Mesendoderm (in vitro differentiated cells): ENCODE measurements around the gene SPOCK3.

Experiments used
- DNase-seq: peaks from one replicate; pipeline ENCODE4 v3.0.0; 2013
- H2AK5ac ChIP-seq: 2 replicates; pipeline ENCODE4 v1.6.1; 2013; ENCODE audit warnings: low read length, inconsistent platforms
- H2BK120ac ChIP-seq: 2 replicates; pipeline ENCODE4 v1.6.1; 2013; ENCODE audit warnings: low read depth, mild to moderate bottlenecking, low read length, moderate library complexity, mixed read lengths
- H2BK15ac ChIP-seq: replicated peaks from 2 replicates; pipeline ENCODE4 v1.6.1; 2013; ENCODE audit warnings: low read depth, mild to moderate bottlenecking, moderate library complexity
- H2BK5ac ChIP-seq: 2 replicates; pipeline ENCODE4 v1.6.1; 2013; ENCODE audit warnings: low read length, inconsistent platforms
- H3K18ac ChIP-seq: 2 replicates; pipeline ENCODE4 v1.6.1; 2013; ENCODE audit warnings: mild to moderate bottlenecking, low read length, mixed read lengths
- H3K23ac ChIP-seq: one replicate; pipeline ENCODE4 v1.6.1; 2013; ENCODE audit warnings: low read length
- H3K27ac ChIP-seq: 2 replicates; pipeline ENCODE4 v1.5.1; 2013; ENCODE audit warnings: low read depth, mild to moderate bottlenecking, inconsistent platforms, low read length, moderate library complexity
- H3K27me3 ChIP-seq: 2 replicates; pipeline ENCODE4 v1.6.1; 2013; ENCODE audit warnings: low read length, control low read depth, mild to moderate bottlenecking, inconsistent platforms; ENCODE audit not compliant: insufficient read depth, poor library complexity
- H3K36me3 ChIP-seq: 2 replicates; pipeline ENCODE4 v1.6.1; 2013; ENCODE audit warnings: low read length, inconsistent platforms; ENCODE audit not compliant: control insufficient read depth, insufficient read depth
- H3K4ac ChIP-seq: one replicate; pipeline ENCODE4 v1.6.1; 2013; ENCODE audit warnings: low read depth, mild to moderate bottlenecking, low read length, moderate library complexity
- H3K4me1 ChIP-seq: 2 replicates; pipeline ENCODE4 v1.6.1; 2013; ENCODE audit warnings: low read depth, low read length, inconsistent platforms; ENCODE audit not compliant: control insufficient read depth
- H3K4me2 ChIP-seq: 2 replicates; pipeline ENCODE4 v1.6.1; 2013; ENCODE audit warnings: low read length
- H3K4me3 ChIP-seq: 2 replicates; pipeline ENCODE4 v1.5.1; 2013; ENCODE audit warnings: mild to moderate bottlenecking, low read length
- H3K56ac ChIP-seq: one replicate; pipeline ENCODE4 v1.6.1; 2013; ENCODE audit warnings: low read length
- H3K79me1 ChIP-seq: 2 replicates; pipeline ENCODE4 v1.6.1; 2013; ENCODE audit warnings: low read length, inconsistent platforms
- H3K79me2 ChIP-seq: 2 replicates; pipeline ENCODE4 v1.6.1; 2013; ENCODE audit warnings: mild to moderate bottlenecking, low read length; ENCODE audit not compliant: control insufficient read depth, insufficient read depth
- H3K9ac ChIP-seq: 2 replicates; pipeline ENCODE4 v1.6.1; 2013; ENCODE audit warnings: low read length, inconsistent platforms
- H4K5ac ChIP-seq: one replicate; pipeline ENCODE4 v1.6.1; 2013; ENCODE audit warnings: low read length
- H4K8ac ChIP-seq: one replicate; pipeline ENCODE4 v1.6.1; 2013; ENCODE audit warnings: low read depth, mild to moderate bottlenecking, control low read depth, low read length, moderate library complexity
- WGBS: extraction: QIAGEN DNeasy Blood & Tissue Kit; methylation state at CpG from one replicate; pipeline ENCODE4 v1.1.7; 2013; ENCODE audit warnings: low lambda C conversion rate, missing lambda C conversion rate; ENCODE audit not compliant: insufficient coverage; ENCODE audit errors: extremely low coverage; 5-methylcytosine and 5-hydroxymethylcytosine counted together

Gene SPOCK3

GRCh38 chr4:167032871-167033270, 201.4 kb downstream of the SPOCK3 start:
- H3K36me3 ChIP-seq = no peaks in the 10 kb centered on the region
- H2BK15ac ChIP-seq = no peak overlapping the region
- no peak overlapping the region for H3K4me2 ChIP-seq
- H3K27ac ChIP-seq = no peak overlapping the region
- no peak overlapping the region for H3K56ac ChIP-seq
- no peak for DNase-seq
- H3K18ac ChIP-seq = no peak overlapping the region
- no peak overlapping the region for H3K23ac ChIP-seq
- H3K4me3 ChIP-seq = no peak overlapping the region
- no peak overlapping the region for H4K5ac ChIP-seq
- no peak overlapping the region for H2BK5ac ChIP-seq
- no peaks in the 10 kb centered on the region for H3K4me1 ChIP-seq
- H3K9ac ChIP-seq = no peak overlapping the region
- no peaks in the 10 kb centered on the region for H3K79me2 ChIP-seq
- no peak overlapping the region for H3K4ac ChIP-seq
- no peak overlapping the region for H2AK5ac ChIP-seq
- WGBS = no CpG with 5 or more reads among the region's 3 CpGs
- no peaks in the 10 kb centered on the region for H3K27me3 ChIP-seq
- no peak overlapping the region for H4K8ac ChIP-seq
- H3K79me1 ChIP-seq = no peaks in the 10 kb centered on the region
- H2BK120ac ChIP-seq = no peak overlapping the region

DNA sequence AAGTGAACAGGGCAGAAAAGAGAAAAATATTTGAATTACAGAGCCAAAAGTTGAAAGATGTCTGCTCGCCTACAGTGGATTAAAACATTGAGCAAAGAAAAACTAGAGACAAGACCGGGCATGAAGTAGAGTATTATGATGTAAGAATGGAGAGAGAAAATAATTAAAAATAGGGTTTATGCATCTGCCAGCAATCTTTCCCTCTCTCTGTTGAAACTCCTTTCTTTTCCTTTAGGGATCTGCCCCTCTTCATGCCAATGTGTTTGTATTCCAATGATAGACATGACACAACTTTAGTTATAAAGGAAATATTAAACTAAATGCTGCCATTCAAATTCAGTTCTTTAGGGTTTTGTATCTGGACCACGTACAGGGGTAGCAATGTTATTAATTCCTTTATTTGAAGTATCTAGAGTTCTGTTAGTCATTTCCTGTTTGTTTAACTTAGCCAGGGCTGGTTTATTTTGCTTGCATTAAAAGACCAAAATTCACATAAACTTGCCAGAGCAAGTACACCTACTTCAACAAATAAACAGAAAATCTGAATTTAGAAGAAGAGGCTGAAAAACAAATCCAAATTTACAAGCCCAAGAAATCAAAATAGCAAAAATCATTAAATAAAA, 202.6 kb downstream of the SPOCK3 start:
- no peak overlapping the region for H2BK5ac ChIP-seq
- no peak overlapping the region for H3K9ac ChIP-seq
- no peaks in the 10 kb centered on the region for H3K27me3 ChIP-seq
- no peak overlapping the region for H2BK120ac ChIP-seq
- H3K4me2 ChIP-seq = no peak overlapping the region
- H2BK15ac ChIP-seq = no peak overlapping the region
- no peak overlapping the region for H3K4me3 ChIP-seq
- H3K27ac ChIP-seq = no peak overlapping the region
- H3K79me2 ChIP-seq = no peaks in the 10 kb centered on the region
- no peak for DNase-seq
- H4K5ac ChIP-seq = no peak overlapping the region
- no peaks in the 10 kb centered on the region for H3K79me1 ChIP-seq
- H3K23ac ChIP-seq = no peak overlapping the region
- H3K18ac ChIP-seq = no peak overlapping the region
- no peak overlapping the region for H3K4ac ChIP-seq
- no peak overlapping the region for H4K8ac ChIP-seq
- H2AK5ac ChIP-seq = no peak overlapping the region
- WGBS = no CpG with 5 or more reads among the region's 3 CpGs
- no peaks in the 10 kb centered on the region for H3K4me1 ChIP-seq
- H3K36me3 ChIP-seq = no peaks in the 10 kb centered on the region
- H3K56ac ChIP-seq = no peak overlapping the region

GRCh38 chr4:167028976-167029375, 205.3 kb downstream of the SPOCK3 start:
- no peak overlapping the region for H2BK120ac ChIP-seq
- H3K9ac ChIP-seq = no peak overlapping the region
- no peak overlapping the region for H4K8ac ChIP-seq
- no peak overlapping the region for H3K56ac ChIP-seq
- H3K23ac ChIP-seq = no peak overlapping the region
- no peak overlapping the region for H4K5ac ChIP-seq
- no peak overlapping the region for H3K4ac ChIP-seq
- H3K27ac ChIP-seq = no peak overlapping the region
- no peaks in the 10 kb centered on the region for H3K27me3 ChIP-seq
- no CpG with 5 or more reads among the region's 3 CpGs for WGBS
- no peaks in the 10 kb centered on the region for H3K4me1 ChIP-seq
- H3K79me1 ChIP-seq = no peaks in the 10 kb centered on the region
- no peaks in the 10 kb centered on the region for H3K36me3 ChIP-seq
- H2AK5ac ChIP-seq = no peak overlapping the region
- no peaks in the 10 kb centered on the region for H3K79me2 ChIP-seq
- no peak overlapping the region for H3K4me3 ChIP-seq
- H2BK5ac ChIP-seq = no peak overlapping the region
- no peak overlapping the region for H3K18ac ChIP-seq
- H3K4me2 ChIP-seq = no peak overlapping the region
- H2BK15ac ChIP-seq = no peak overlapping the region
- no peak for DNase-seq

DNA sequence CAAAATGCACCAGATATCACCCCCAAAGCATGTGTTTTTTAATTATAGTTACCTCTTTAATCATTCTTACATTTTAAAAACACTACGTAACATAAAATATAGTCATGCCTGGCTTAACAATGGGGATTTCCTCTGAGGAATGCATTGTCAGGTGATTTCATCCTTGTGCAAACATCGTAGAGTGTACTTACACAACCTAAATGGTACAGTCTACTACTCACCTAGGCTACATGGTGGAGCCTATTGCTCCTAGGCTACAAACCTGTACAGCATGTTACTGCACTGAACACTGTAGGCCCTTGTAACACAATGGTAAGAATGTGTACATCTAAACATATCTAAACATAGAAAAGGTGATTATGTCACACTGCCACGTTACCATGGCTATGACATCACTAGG, 208.6 kb downstream of the SPOCK3 start:
- H3K4me2 ChIP-seq = no peak overlapping the region
- no peak overlapping the region for H2AK5ac ChIP-seq
- H3K79me1 ChIP-seq = no peaks in the 10 kb centered on the region
- no peak overlapping the region for H3K4ac ChIP-seq
- H3K36me3 ChIP-seq = no peaks in the 10 kb centered on the region
- H2BK120ac ChIP-seq = no peak overlapping the region
- 100% methylated on average over 1 of the region's 3 CpGs for WGBS
- H4K8ac ChIP-seq = no peak overlapping the region
- no peaks in the 10 kb centered on the region for H3K27me3 ChIP-seq
- DNase-seq = no peak
- no peak overlapping the region for H2BK5ac ChIP-seq
- no peak overlapping the region for H3K27ac ChIP-seq
- no peak overlapping the region for H2BK15ac ChIP-seq
- no peak overlapping the region for H3K9ac ChIP-seq
- no peaks in the 10 kb centered on the region for H3K4me1 ChIP-seq
- no peak overlapping the region for H3K56ac ChIP-seq
- H3K18ac ChIP-seq = no peak overlapping the region
- H3K4me3 ChIP-seq = no peak overlapping the region
- H4K5ac ChIP-seq = no peak overlapping the region
- H3K23ac ChIP-seq = no peak overlapping the region
- H3K79me2 ChIP-seq = no peaks in the 10 kb centered on the region

DNA sequence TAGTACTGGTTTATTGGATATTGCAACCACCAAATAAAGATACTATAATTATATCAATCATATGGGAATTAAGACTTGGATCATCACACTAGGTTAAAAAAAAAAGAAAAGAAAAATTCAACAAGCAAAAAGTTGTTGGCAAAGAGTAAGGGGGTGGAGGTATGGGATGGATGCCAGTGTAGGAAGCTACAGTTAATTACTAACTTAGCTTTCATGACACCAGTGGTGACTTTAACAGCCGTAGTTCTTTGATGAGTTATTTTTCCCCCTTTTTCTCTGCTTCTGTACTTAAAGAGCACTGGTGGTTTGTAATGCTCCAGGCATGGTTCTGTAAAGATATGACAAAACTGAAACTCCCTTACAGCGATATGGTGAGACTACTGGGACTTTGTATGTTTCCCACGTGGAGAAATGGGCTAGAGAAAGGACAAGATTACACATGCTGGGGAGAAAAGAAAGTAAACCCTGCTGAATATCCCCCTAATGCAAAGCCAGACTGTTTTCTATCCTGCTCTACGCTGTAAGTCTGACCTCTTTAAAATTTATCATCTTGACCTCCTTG, 210.8 kb downstream of the SPOCK3 start:
- WGBS = no CpG with 5 or more reads among the region's 4 CpGs

More for the DNA sequence above, 210.8 kb downstream of the SPOCK3 start:
- no peak for DNase-seq
- Histone ChIP-seq H3K79me2 (no peaks in the 10 kb centered on the region), H3K79me1 (no peaks in the 10 kb centered on the region), H2BK15ac (no peak overlapping the region), H3K27ac (no peak overlapping the region), H2BK120ac (no peak overlapping the region), H3K4me3 (no peak overlapping the region), H3K56ac (no peak overlapping the region), H4K8ac (no peak overlapping the region), H3K4me2 (no peak overlapping the region), H2BK5ac (no peak overlapping the region), H2AK5ac (no peak overlapping the region), H3K36me3 (no peaks in the 10 kb centered on the region), H3K4ac (no peak overlapping the region), H3K4me1 (no peaks in the 10 kb centered on the region), H4K5ac (no peak overlapping the region), H3K27me3 (no peaks in the 10 kb centered on the region), H3K18ac (no peak overlapping the region), H3K23ac (no peak overlapping the region), H3K9ac (no peak overlapping the region)
